Hepatocyte (in vitro differentiated cells): ENCODE data around the gene AEBP1. TPM values are rescaled to one million over a fixed set of nuclear protein-coding genes. Genes with fewer than 3 reads are reported as not detected.

Experiments used
- DNase-seq: peaks from one replicate; pipeline ENCODE4 v3.0.0-alpha.2; 2016; ENCODE audit warnings: low spot score
- H2AFZ ChIP-seq: fragments of 200-600 bp; sonication (generic); 2 replicates; pipeline ENCODE4 v1.6.0; 2016; ENCODE audit warnings: antibody characterized with exemption, mild to moderate bottlenecking
- H3K27ac ChIP-seq: fragments of 200-600 bp; sonication (generic); 2 replicates; pipeline ENCODE4 v1.5.1; 2016; ENCODE audit warnings: mild to moderate bottlenecking
- H3K27me3 ChIP-seq: fragments of 200-600 bp; sonication (generic); 2 replicates; pipeline ENCODE4 v1.6.1; 2016
- H3K36me3 ChIP-seq: fragments of 200-600 bp; sonication (generic); replicated peaks from 2 replicates; pipeline ENCODE4 v1.5.1; 2016; ENCODE audit warnings: low read depth; ENCODE audit not compliant: insufficient read depth
- H3K4me1 ChIP-seq: fragments of 200-600 bp; sonication (generic); 2 replicates; pipeline ENCODE4 v1.5.1; 2016; ENCODE audit warnings: mild to moderate bottlenecking, moderate library complexity; ENCODE audit not compliant: insufficient read depth
- H3K4me2 ChIP-seq: fragments of 200-600 bp; sonication (generic); 2 replicates; pipeline ENCODE4 v1.6.0; 2016
- H3K4me3 ChIP-seq: fragments of 200-600 bp; sonication (generic); 2 replicates; pipeline ENCODE4 v1.5.1; 2016; ENCODE audit warnings: mild to moderate bottlenecking
- H3K79me2 ChIP-seq: fragments of 200-600 bp; sonication (generic); 2 replicates; pipeline ENCODE4 v1.6.0; 2017; ENCODE audit warnings: mild to moderate bottlenecking
- H3K9me2 ChIP-seq: fragments of 200-600 bp; sonication (generic); replicated peaks from 2 replicates; pipeline ENCODE4 v1.6.0; 2017; ENCODE audit warnings: mild to moderate bottlenecking; ENCODE audit not compliant: insufficient read depth
- H3K9me3 ChIP-seq: fragments of 200-600 bp; sonication (generic); 2 replicates; pipeline ENCODE4 v1.5.1; 2016; ENCODE audit warnings: low read depth, mild to moderate bottlenecking
- H4K20me1 ChIP-seq: fragments of 200-600 bp; sonication (generic); 2 replicates; pipeline ENCODE4 v1.6.0; 2016; ENCODE audit warnings: mild to moderate bottlenecking; ENCODE audit not compliant: insufficient read depth, poor library complexity, severe bottlenecking
- EZH2 ChIP-seq: fragments of 200-600 bp; sonication (generic); IDR thresholded peaks from 2 replicates; pipeline ENCODE4 v1.6.1; 2016; ENCODE audit warnings: antibody characterized with exemption, mild to moderate bottlenecking, borderline replicate concordance
- EZH2phosphoT487 ChIP-seq: fragments of 200-600 bp; sonication (generic); IDR thresholded peaks from one replicate; pipeline ENCODE4 v1.6.1; 2018; ENCODE audit warnings: antibody characterized with exemption, mild to moderate bottlenecking, low read depth, moderate library complexity; ENCODE audit not compliant: unreplicated experiment, severe bottlenecking
- WGBS: methylation state at CpG from one replicate; pipeline ENCODE4 v1.1.6; 2016; ENCODE audit warnings: low lambda C conversion rate; ENCODE audit errors: missing lambda C conversion rate; 5-methylcytosine and 5-hydroxymethylcytosine counted together
- polyA plus RNA-seq: library from polyadenylated mRNA; unstranded; fragments of >200 nt; fragmentation: Nextera tagmentation; extraction: Ambion mirVana; gene quantifications from 2 replicates; pipeline ENCODE4 v1.2.1, GENCODE V29; 2016
- total RNA-seq: library from RNA; depleted of rRNA; stranded (reverse); fragments of >200 nt; gene quantifications from 2 replicates; pipeline ENCODE4 v1.2.3, GENCODE V29; 2014
- TF ChIP-seq, protein P1 (sequence below): fragments of 200-600 bp; sonication (generic); IDR thresholded peaks from 2 replicates; pipeline ENCODE4 v1.5.1; 2016; ENCODE audit warnings: antibody characterized with exemption, mild to moderate bottlenecking; ENCODE audit not compliant: poor library complexity

The AEBP1 gene
- total and polyA plus RNA-seq, 2 experiments from 2014 or later, result 26.7 to 108 TPM

GRCh38 chr7:44082541-44083207, 21.5 kb upstream of the AEBP1 start:
- TF ChIP-seq, protein P1, sequence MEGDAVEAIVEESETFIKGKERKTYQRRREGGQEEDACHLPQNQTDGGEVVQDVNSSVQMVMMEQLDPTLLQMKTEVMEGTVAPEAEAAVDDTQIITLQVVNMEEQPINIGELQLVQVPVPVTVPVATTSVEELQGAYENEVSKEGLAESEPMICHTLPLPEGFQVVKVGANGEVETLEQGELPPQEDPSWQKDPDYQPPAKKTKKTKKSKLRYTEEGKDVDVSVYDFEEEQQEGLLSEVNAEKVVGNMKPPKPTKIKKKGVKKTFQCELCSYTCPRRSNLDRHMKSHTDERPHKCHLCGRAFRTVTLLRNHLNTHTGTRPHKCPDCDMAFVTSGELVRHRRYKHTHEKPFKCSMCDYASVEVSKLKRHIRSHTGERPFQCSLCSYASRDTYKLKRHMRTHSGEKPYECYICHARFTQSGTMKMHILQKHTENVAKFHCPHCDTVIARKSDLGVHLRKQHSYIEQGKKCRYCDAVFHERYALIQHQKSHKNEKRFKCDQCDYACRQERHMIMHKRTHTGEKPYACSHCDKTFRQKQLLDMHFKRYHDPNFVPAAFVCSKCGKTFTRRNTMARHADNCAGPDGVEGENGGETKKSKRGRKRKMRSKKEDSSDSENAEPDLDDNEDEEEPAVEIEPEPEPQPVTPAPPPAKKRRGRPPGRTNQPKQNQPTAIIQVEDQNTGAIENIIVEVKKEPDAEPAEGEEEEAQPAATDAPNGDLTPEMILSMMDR, result no peak
- TF ChIP-seq EZH2phosphoT487 (no peak), EZH2 (no peak)
- DNase-seq, result peak; percentile 99
- Histone ChIP-seq H3K4me1 (peaks cover 6% of the 10 kb centered on the region), H3K27me3 (no peaks in the 10 kb centered on the region), H4K20me1 (no peaks in the 10 kb centered on the region), H3K27ac (peak overlapping the region; percentile 55), H3K36me3 (no peaks in the 10 kb centered on the region), H3K9me2 (no peaks in the 10 kb centered on the region), H3K9me3 (no peaks in the 10 kb centered on the region), H2AFZ (peak overlapping the region; percentile 28), H3K79me2 (peaks cover 9% of the 10 kb centered on the region), H3K4me2 (peak overlapping the region; percentile 71), H3K4me3 (peak overlapping the region; percentile 20)
- under 1% methylated on average over 24 of the region's 54 CpGs for WGBS

- H3K36me3 ChIP-seq, result no peaks in the 10 kb centered on the region
- H3K27me3 ChIP-seq, result no peaks in the 10 kb centered on the region
- TF ChIP-seq EZH2, result no peak
- TF ChIP-seq EZH2phosphoT487, result no peak
- TF ChIP-seq, protein P1, result no peak
- no peak overlapping the region for H3K27ac ChIP-seq
- no peaks in the 10 kb centered on the region for H3K9me3 ChIP-seq
- H2AFZ ChIP-seq, result no peak overlapping the region
- DNase-seq, result no peak
- no peak overlapping the region for H3K4me2 ChIP-seq
- no peaks in the 10 kb centered on the region for H3K9me2 ChIP-seq
- H4K20me1 ChIP-seq, result no peaks in the 10 kb centered on the region
- H3K4me1 ChIP-seq, result peaks cover 11% of the 10 kb centered on the region
- no peak overlapping the region for H3K4me3 ChIP-seq
- peaks cover 9% of the 10 kb centered on the region for H3K79me2 ChIP-seq
- 88% methylated on average over 3 of the region's 3 CpGs for WGBS
Measured at GRCh38 chr7:44083796-44084195, 20.3 kb upstream of the AEBP1 start.

- Histone ChIP-seq H3K27ac (no peak overlapping the region), H3K79me2 (peaks cover 9% of the 10 kb centered on the region), H3K9me2 (no peaks in the 10 kb centered on the region), H3K9me3 (no peaks in the 10 kb centered on the region), H3K4me1 (peaks cover 11% of the 10 kb centered on the region), H3K36me3 (no peaks in the 10 kb centered on the region), H4K20me1 (no peaks in the 10 kb centered on the region), H2AFZ (no peak overlapping the region), H3K27me3 (no peaks in the 10 kb centered on the region), H3K4me3 (no peak overlapping the region), H3K4me2 (no peak overlapping the region)
- TF ChIP-seq, protein P1, result no peak
- no peak for TF ChIP-seq EZH2phosphoT487
- no peak for TF ChIP-seq EZH2
- DNase-seq, result no peak
- 71% methylated on average over 4 of the region's 4 CpGs for WGBS
Measured at GRCh38 chr7:44084701-44085100, 19.4 kb upstream of the AEBP1 start.
